GM19043 (cell line): Measurements from ENCODE around the gene GSTM2.

ENCODE experiments used
- ATAC-seq: cut with Tn5 transposase; IDR thresholded peaks from one replicate; pipeline ENCODE4 v1.9.1; 2021; ENCODE audit warnings: low read depth; ENCODE audit not compliant: unreplicated experiment

The GSTM2 gene

GRCh38 chr1:109667452-109668122, at the start of gene GSTM2:
GSTM2 (plus strand) TSS chr1:109668057; CDS start chr1:109668116, 59 bp downstream.
- peak; percentile 92 for ATAC-seq

- ATAC-seq: no peak
Observed at GRCh38 chr1:109618661-109619575, 48.9 kb upstream of the GSTM2 start.

GRCh38 chr1:109619576-109620400, 48.1 kb upstream of the GSTM2 start, which contains the start of the genes AMPD2 and GNAT2:
AMPD2 (plus strand) TSS chr1:109619837; CDS start chr1:109621176, 1,339 bp downstream.
GNAT2 (minus strand) TSS chr1:109619616; CDS start chr1:109612870, 6,746 bp downstream.
- peak; percentile 45 for ATAC-seq

GRCh38 chr1:109620401-109620791, 47.5 kb upstream of the GSTM2 start:
- no peak for ATAC-seq

GRCh38 chr1:109620841-109621286, 47.0 kb upstream of the GSTM2 start:
- ATAC-seq: peak; percentile 78

- no peak for ATAC-seq
Observed at GRCh38 chr1:109621379-109622136, 46.3 kb upstream of the GSTM2 start.

GRCh38 chr1:109622137-109622892, 45.5 kb upstream of the GSTM2 start:
- ATAC-seq: no peak

GRCh38 chr1:109622895-109623294, 45.0 kb upstream of the GSTM2 start:
- no peak for ATAC-seq

- ATAC-seq: no peak
Observed at GRCh38 chr1:109623601-109624161, 44.2 kb upstream of the GSTM2 start.

GRCh38 chr1:109624201-109625010, 43.5 kb upstream of the GSTM2 start:
- ATAC-seq: no peak

GRCh38 chr1:109625176-109625575, 42.7 kb upstream of the GSTM2 start:
- ATAC-seq: no peak

- ATAC-seq: no peak
Observed at GRCh38 chr1:109625601-109626560, 42.0 kb upstream of the GSTM2 start.

- ATAC-seq: no peak
Observed at GRCh38 chr1:109626682-109627408, 41.0 kb upstream of the GSTM2 start.

GRCh38 chr1:109627692-109628399, 40.0 kb upstream of the GSTM2 start:
- no peak for ATAC-seq

GRCh38 chr1:109628540-109629321, 39.1 kb upstream of the GSTM2 start:
- ATAC-seq: no peak
